GM19193 (cell line): ENCODE measurements around the gene C1QL4.

Source experiments
- POLR2A ChIP-seq: IDR thresholded peaks from 4 replicates; pipeline ENCODE4 v1.6.1; 2011; ENCODE audit not compliant: insufficient read depth, insufficient read length; ENCODE audit errors: extremely low read depth

The C1QL4 gene

GRCh38 chr12:49284672-49285071 is 52.3 kb downstream of the C1QL4 start:
- no peak for TF ChIP-seq POLR2A

DNA sequence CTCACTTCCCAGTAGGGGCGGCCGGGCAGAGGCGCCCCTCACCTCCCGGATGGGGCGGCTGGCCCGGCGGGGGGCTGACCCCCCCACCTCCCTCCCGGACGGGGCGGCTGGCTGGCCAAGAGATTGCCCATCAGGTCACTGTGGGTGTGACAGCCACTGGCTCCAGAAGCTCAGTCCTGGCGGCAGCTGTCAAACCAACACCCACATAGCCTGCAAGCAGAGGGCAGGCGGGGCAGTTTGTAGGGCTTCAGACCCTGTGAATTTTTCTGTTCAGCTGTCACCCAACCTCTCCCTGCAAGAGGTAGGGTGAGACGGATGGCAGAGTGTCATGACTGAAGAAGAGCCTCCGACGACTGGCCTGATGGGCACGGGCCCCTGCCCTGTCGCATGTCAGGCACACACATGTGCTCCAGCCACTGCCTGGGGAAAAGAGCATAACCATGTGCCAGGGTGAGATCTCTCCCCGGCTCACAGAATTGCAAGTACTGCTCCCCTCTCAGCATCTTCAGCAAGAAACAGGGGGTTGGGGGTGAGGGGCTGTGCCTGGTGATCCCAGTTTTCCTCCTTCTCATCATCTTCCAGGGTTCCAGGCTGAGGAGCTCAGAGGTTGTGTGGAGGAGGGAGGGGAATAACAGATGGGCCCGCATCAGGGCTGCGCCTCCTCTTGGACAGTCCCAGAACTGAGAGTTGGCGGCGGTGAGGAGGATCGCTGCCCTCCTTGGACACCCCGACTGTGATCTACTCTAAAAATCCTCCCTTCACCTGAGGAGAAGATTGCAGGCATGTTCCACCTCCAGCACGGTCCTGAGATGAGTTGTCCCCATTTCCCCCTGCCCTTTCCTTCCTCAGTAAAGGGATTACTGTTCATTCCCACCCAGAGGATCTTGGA is 53.2 kb downstream of the C1QL4 start:
- TF ChIP-seq POLR2A = no peak
